GM06990 (cell line): Measurements from ENCODE around the gene RIF1.

Source experiments
- DNase-seq: peaks from one replicate; pipeline ENCODE4 v3.0.0-alpha.2; 2011; ENCODE audit not compliant: insufficient read length; ENCODE audit errors: extremely low read depth
- H3K27me3 ChIP-seq: replicated peaks from 2 replicates; pipeline ENCODE4 v1.6.0; 2011; ENCODE audit warnings: low read length; ENCODE audit not compliant: control insufficient read depth, insufficient read depth
- H3K36me3 ChIP-seq: 2 replicates; pipeline ENCODE4 v1.5.1; 2011; ENCODE audit warnings: low read length; ENCODE audit not compliant: control insufficient read depth, insufficient read depth
- H3K4me3 ChIP-seq: replicated peaks from 2 replicates; pipeline ENCODE4 v1.5.1; 2011; ENCODE audit warnings: low read depth, mild to moderate bottlenecking, control low read depth, low read length
- CTCF ChIP-seq: IDR thresholded peaks from 2 replicates; pipeline ENCODE4 v1.5.1; 2011; ENCODE audit warnings: low read length, control low read depth, mild to moderate bottlenecking, inconsistent platforms; ENCODE audit not compliant: insufficient read depth, poor library complexity, severe bottlenecking

RIF1 gene

GRCh38 chr2:151491496-151491895 lies 81.8 kb downstream of the RIF1 start:
- H3K36me3 ChIP-seq, result no peaks in the 10 kb centered on the region
- TF ChIP-seq CTCF, result no peak
- no peak for DNase-seq
- H3K4me3 ChIP-seq, result no peak overlapping the region
- H3K27me3 ChIP-seq, result no peaks in the 10 kb centered on the region

- TF ChIP-seq CTCF, result no peak
- H3K4me3 ChIP-seq, result no peak overlapping the region
- H3K36me3 ChIP-seq, result no peaks in the 10 kb centered on the region
- no peaks in the 10 kb centered on the region for H3K27me3 ChIP-seq
- no peak for DNase-seq
Measured at GRCh38 chr2:151498178-151498577, 88.5 kb downstream of the RIF1 start.

GRCh38 chr2:151506170-151506569 lies 96.5 kb downstream of the RIF1 start:
- Histone ChIP-seq H3K36me3 (no peaks in the 10 kb centered on the region), H3K4me3 (no peak overlapping the region), H3K27me3 (no peaks in the 10 kb centered on the region)
- TF ChIP-seq CTCF, result no peak
- no peak for DNase-seq

- no peak for TF ChIP-seq CTCF
- no peak overlapping the region for H3K4me3 ChIP-seq
- H3K27me3 ChIP-seq, result no peaks in the 10 kb centered on the region
- no peaks in the 10 kb centered on the region for H3K36me3 ChIP-seq
- DNase-seq, result no peak
Measured at GRCh38 chr2:151508519-151508918, 98.8 kb downstream of the RIF1 start.

GRCh38 chr2:151518802-151519201 lies 109.1 kb downstream of the RIF1 start:
- H3K4me3 ChIP-seq, result no peak overlapping the region
- H3K36me3 ChIP-seq, result no peaks in the 10 kb centered on the region
- TF ChIP-seq CTCF, result no peak
- H3K27me3 ChIP-seq, result no peaks in the 10 kb centered on the region
- no peak for DNase-seq

GRCh38 chr2:151520976-151521375 lies 111.3 kb downstream of the RIF1 start:
- H3K4me3 ChIP-seq, result no peak overlapping the region
- H3K36me3 ChIP-seq, result no peaks in the 10 kb centered on the region
- no peaks in the 10 kb centered on the region for H3K27me3 ChIP-seq
- TF ChIP-seq CTCF, result no peak
- no peak for DNase-seq
